Chondrocyte (in vitro differentiated cells): ENCODE data around the gene C17orf67. TPM values are rescaled to one million over a fixed set of nuclear protein-coding genes. Genes with fewer than 3 reads are reported as not detected.

Source experiments
- DNase-seq: peaks from one replicate; pipeline ENCODE4 v3.0.0; 2021; ENCODE audit warnings: mixed read lengths, low spot score
- H3K27ac Mint-ChIP-seq: one replicate; pipeline ENCODE4 v1.8.0; 2021; ENCODE audit warnings: mild to moderate bottlenecking, moderate library complexity, mixed read lengths; ENCODE audit not compliant: unreplicated experiment
- H3K27me3 Mint-ChIP-seq: 2 replicates; pipeline ENCODE4 v1.8.0; 2021; ENCODE audit warnings: low read depth, mixed read lengths
- H3K36me3 Mint-ChIP-seq: 2 replicates; pipeline ENCODE4 v1.8.0; 2021; ENCODE audit warnings: low read depth, mixed read lengths
- H3K4me1 Mint-ChIP-seq: 2 replicates; pipeline ENCODE4 v1.8.0; 2021; ENCODE audit warnings: low read depth, mild to moderate bottlenecking, mixed read lengths
- H3K4me3 Mint-ChIP-seq: one replicate; pipeline ENCODE4 v1.8.0; 2021; ENCODE audit warnings: mild to moderate bottlenecking, moderate library complexity, mixed read lengths; ENCODE audit not compliant: unreplicated experiment
- H3K9me3 Mint-ChIP-seq: 2 replicates; pipeline ENCODE4 v1.8.0; 2021; ENCODE audit warnings: low read depth, mixed read lengths
- CTCF ChIP-seq: fragments of 200-600 bp; sonication (generic); IDR thresholded peaks from 2 replicates; pipeline ENCODE4 v1.5.0; 2021; ENCODE audit warnings: antibody characterized with exemption, mild to moderate bottlenecking, moderate library complexity
- total RNA-seq: library from RNA; stranded (reverse); gene quantifications from 3 replicates; pipeline ENCODE4 v1.2.1, GENCODE V29; 2021

The C17orf67 gene
- total RNA-seq, 1 donor from 2014 or later = 1.5 TPM

DNA sequence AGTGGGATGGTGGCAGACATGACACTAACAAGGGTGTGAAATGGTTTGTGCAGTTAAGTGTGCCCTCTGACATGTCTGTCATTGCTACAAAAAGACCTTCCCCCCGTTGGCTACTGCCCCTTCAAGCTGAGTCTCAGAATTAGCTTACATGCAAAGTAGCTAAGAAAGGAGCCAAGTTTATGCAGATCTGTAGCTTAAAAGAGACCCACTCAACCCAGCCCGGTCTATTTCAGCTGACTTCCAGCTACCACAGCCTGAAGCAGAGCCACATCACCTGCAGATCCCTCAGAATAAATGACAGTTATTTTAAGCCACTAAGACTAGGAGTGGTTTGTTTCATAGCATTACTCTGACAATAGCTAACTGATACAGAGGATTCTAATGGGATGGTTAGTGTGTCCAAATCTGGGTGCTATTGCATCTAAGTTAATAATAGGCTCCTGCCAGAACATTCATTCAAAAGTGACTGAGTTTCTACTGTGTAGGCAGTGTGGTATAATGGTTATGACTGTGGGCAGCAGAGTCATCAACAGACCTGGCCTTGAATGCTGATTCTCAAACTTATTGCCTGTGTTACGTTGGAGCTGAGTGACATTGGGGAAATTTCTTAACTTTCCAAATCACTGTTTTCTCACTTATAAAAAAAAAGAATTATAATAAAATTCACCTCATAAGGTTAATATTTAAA lies 11.7 kb downstream of the C17orf67 start:
- H3K4me1 Mint-ChIP-seq = peaks cover 7% of the 10 kb centered on the region
- H3K9me3 Mint-ChIP-seq = no peaks in the 10 kb centered on the region
- TF ChIP-seq CTCF = no peak
- no peaks in the 10 kb centered on the region for H3K27me3 Mint-ChIP-seq
- DNase-seq = no peak
- no peak overlapping the region for H3K4me3 Mint-ChIP-seq
- no peak overlapping the region for H3K27ac Mint-ChIP-seq
- peaks cover 2% of the 10 kb centered on the region for H3K36me3 Mint-ChIP-seq

- peaks cover 2% of the 10 kb centered on the region for H3K36me3 Mint-ChIP-seq
- H3K27me3 Mint-ChIP-seq = no peaks in the 10 kb centered on the region
- no peak for DNase-seq
- no peak overlapping the region for H3K27ac Mint-ChIP-seq
- no peak overlapping the region for H3K4me3 Mint-ChIP-seq
- no peak for TF ChIP-seq CTCF
- H3K9me3 Mint-ChIP-seq = no peaks in the 10 kb centered on the region
- peaks cover 7% of the 10 kb centered on the region for H3K4me1 Mint-ChIP-seq
Measured at GRCh38 chr17:56820207-56820606, 13.5 kb downstream of the C17orf67 start.

DNA sequence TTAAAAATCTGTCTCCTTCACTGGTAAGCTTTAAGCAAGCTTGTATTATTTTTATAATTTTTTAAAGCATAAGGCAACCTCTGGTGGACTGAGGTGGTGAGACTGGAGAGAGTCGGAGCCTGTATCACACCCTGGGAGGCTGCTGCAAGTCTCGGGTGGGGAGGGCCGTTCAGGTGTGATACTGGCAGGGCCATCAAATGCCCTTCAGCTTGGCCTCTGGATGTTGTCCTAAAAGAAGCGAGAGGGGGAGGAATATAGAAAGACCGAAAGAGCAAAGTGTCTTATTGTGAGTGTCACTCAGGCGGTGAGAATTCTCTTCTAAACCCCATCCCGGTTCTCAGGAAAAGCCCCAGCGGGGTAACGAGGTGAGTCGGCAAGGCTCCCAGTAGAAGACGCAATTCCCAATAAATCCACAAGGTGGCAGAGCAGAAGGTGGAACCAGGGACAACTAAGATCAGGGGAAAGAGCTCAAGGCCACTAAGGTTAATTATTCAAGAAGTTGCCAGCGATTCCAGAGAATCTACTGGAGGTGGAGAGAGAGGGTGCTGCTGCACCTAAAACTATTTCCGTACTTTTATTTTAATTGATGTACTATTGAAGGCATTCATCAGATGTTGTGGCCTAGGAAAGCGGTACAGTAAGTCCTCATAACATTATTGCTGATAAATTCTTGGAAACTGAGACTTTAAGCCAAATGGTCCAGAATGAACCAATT lies 14.1 kb downstream of the C17orf67 start:
- Mint-ChIP-seq H3K36me3 (peaks cover 2% of the 10 kb centered on the region), H3K27me3 (no peaks in the 10 kb centered on the region), H3K9me3 (no peaks in the 10 kb centered on the region), H3K4me3 (no peak overlapping the region), H3K27ac (no peak overlapping the region), H3K4me1 (peaks cover 7% of the 10 kb centered on the region)
- no peak for DNase-seq
- peak; percentile 94 for TF ChIP-seq CTCF

DNA sequence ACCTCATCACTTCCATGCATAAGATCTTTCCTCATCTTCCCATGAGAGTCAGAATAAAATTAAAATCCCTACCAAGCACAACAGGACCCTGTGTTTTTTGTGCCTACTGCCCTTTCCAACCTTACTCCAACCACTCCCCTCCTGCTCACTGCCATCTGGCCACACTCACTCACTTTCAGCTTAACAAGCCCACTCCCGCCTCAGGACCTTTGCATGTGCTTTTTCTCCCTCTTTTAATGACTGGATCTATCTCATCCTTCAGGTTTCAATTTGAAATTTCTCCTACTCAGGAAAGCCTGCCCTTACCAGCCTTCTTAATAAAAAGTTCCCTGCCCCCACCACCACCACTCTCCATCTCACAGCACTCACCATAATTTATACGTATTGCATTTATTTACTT lies 14.7 kb downstream of the C17orf67 start:
- peaks cover 7% of the 10 kb centered on the region for H3K4me1 Mint-ChIP-seq
- no peaks in the 10 kb centered on the region for H3K27me3 Mint-ChIP-seq
- no peak overlapping the region for H3K27ac Mint-ChIP-seq
- H3K4me3 Mint-ChIP-seq = no peak overlapping the region
- no peak for DNase-seq
- TF ChIP-seq CTCF = no peak
- H3K9me3 Mint-ChIP-seq = no peaks in the 10 kb centered on the region
- H3K36me3 Mint-ChIP-seq = no peaks in the 10 kb centered on the region

GRCh38 chr17:56817066-56817465 lies 16.7 kb downstream of the C17orf67 start:
- Mint-ChIP-seq H3K27me3 (no peaks in the 10 kb centered on the region), H3K36me3 (no peaks in the 10 kb centered on the region), H3K27ac (no peak overlapping the region), H3K4me1 (peaks cover 4% of the 10 kb centered on the region), H3K4me3 (no peak overlapping the region), H3K9me3 (no peaks in the 10 kb centered on the region)
- TF ChIP-seq CTCF = no peak
- DNase-seq = no peak
